Measurements from ENCODE around the gene CDKN2B-AS1.
A peak's percentile ranks its signal among the peaks of the same experiment; 100 is the strongest.

The CDKN2B-AS1 gene

GRCh38 chr9:22008384-22008716, 13.8 kb downstream of the CDKN2B-AS1 start:
- peak; percentile 53 for DNase-seq

- peak; percentile 75 for DNase-seq
These were observed 14.3 kb downstream of the CDKN2B-AS1 start, which contains the start of gene CDKN2B for GRCh38 chr9:22008717-22009505. Gene CDKN2B (minus strand): TSS chr9:22009305. CDS start chr9:22008953, 352 bp downstream.

DNA sequence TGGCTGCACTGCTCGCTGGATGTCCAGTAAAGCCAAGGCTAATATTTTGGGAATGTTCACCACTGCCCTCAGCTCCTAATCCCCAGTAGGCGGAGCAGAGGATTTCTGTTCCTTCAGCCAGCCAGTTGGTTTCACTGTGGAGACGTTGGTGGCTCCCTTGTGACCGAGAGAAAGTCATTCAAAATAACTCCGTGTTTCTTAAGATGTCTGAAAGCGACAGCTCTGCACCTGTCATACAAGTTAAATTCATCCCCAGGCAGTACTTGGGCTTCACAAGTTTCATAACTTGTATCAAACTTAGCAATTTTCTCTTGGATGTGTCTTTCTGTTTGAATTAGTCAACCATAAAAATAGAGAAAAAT, 14.9 kb downstream of the CDKN2B-AS1 start:
- DNase-seq = no peak

GRCh38 chr9:22010866-22011625, 16.5 kb downstream of the CDKN2B-AS1 start:
- no peak for DNase-seq

DNA sequence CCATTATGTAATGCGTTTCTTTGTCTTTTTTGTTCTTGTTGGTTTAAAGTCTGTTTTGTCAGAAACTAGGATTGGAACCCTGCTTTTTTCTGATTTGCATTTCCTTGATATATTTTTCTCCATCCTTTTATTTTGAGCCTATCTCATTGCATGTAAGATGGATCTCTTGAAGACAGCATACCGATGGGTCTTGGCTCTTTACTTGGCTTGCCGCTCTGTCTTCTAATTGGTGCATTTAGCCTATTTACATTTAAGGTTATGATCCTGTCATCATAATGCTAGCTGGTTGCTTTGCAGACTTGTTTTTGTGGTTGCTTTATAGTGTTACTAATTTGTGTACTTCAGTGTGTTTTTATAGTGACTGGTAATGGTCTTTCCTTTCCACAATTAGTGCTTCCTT, 27.8 kb downstream of the CDKN2B-AS1 start:
- DNase-seq = no peak

GRCh38 chr9:22026696-22027095, 32.1 kb downstream of the CDKN2B-AS1 start:
- no peak for DNase-seq

- DNase-seq = no peak
These were observed 33.8 kb downstream of the CDKN2B-AS1 start for GRCh38 chr9:22028394-22028793.

DNA sequence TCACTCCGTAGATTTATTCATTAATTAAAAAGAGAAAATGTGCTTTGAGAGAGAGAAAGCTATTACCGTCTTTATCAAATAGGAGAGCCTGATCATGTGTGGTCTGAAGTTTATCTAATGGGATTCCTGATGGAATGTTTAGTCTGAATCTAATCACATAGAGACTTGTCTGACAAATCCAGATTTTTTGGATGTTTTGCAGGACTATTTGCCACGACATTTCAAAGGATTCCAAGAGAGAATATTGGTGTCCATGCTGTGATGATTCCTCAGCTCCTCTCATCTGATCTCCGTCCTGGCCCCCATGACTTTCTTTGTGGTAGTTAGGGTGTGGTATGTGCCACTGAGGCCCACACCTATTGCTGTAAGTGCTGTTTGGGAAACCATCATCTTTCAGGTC, 34.6 kb downstream of the CDKN2B-AS1 start:
- no peak for DNase-seq

DNA sequence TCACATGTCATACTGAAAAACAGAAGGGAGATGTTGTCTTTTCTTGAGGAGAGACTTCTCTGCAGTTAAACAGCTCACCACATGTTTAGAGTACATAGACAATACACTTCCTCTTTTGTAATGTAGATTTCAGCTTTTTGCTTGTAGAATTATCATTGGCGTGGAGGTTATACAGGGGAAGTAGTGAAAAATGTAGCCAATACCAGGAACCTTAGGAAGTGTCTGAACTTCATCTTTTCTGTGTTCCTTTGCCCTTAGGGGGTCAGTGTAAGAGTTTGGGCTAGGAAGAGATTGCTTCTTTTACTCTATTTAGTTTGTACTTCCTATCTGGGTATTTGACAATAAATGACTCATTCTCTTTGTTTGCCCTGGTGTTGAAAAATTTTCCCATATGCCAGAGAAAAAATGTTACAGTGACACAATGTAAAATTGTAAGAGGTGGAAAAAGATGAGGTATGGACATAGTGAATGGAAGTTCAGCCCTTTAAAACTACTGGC, 35.6 kb downstream of the CDKN2B-AS1 start:
- no peak for DNase-seq

DNA sequence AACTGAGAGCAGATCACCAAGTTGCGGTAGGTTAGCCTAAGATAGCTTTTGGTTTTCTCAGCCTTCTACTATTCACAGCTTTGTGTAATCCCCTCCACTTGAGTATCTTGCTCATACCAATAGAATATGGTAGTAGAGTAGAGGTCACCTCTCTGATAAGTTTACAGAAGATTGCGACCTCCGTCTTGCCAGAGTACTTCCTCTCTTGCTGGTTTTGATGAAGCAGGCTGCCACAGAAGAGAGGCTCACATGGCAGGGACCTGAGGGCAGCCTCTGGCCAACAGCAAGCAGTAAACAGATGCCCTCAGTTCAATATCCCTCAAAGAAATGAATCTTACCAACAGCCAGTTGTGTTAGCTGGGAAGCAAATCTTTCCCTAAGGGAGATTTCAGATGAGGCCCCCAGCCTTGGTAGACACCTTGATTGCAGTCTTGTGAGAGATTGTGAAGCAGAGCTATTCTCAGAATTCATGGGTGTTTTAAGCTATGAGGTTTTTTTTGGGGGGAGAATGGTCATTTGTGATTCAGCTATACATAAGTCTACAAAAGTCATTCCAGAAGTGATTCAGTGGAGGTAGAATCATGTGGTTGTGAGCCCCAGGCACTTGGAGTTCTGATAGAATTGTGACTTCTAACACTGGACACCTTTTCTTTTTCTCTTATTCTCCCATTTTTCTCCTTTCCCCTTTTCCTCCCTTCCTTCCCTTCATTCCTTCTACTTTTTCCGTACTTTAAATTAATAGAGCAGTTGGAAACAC, 37.2 kb downstream of the CDKN2B-AS1 start:
- no peak for DNase-seq

- DNase-seq = peak; percentile 8
These were observed 38.5 kb downstream of the CDKN2B-AS1 start for GRCh38 chr9:22033012-22033630.

DNA sequence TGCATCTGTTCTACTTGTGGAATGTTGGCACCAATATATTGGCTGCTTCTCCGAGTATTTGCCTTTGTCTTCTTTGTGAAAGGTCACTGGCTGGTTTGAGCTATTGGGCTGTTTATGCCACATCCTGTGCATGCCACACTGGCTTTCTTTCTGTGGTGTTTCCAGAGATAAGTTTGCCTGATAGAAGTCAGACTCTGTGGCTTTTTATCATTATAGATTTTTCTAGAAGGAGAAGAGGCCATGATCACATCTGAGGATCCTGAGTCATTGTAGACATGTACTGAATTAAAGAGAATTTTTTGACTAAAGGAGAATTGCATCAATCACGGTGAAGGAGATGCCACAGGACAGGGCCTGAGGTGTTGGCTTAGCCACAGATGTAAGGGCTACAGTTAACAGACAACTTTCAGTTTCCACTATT, 41.0 kb downstream of the CDKN2B-AS1 start:
- DNase-seq = no peak

- DNase-seq = peak; percentile 1
These were observed 42.5 kb downstream of the CDKN2B-AS1 start for GRCh38 chr9:22036866-22037626.

DNA sequence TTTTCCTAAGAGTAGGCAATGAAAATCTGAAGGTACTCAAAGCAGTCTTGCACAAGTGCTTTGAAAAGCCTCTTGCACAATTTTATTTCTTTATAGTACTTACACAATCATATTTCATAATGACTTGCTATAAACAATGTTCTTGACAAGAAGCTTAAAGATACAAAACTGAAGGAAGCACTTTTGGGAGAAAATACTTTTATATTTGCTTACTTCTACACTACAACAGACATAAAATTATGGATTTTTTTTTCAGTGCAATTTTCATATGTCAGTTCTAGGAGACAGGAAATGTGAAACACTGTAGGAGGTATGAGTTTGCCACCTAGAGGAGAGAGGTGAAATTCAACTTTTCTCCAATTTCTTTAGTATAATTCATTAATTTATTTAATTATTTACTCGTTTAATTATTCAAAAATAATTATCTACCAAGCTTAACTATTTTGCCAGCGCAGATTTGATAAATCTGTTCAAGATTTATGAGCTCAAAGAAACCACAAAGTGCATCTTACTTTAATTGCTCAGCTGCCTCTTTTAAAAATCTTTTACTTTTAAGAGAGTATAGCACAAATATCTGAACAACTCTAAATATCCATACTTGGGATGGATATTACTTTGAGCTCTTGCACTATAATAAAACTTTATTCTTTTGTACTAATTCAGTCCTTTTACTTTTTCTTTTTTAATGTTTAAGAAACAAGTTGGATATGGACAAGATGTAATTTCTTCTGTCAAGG, 43.5 kb downstream of the CDKN2B-AS1 start:
- DNase-seq = peak; percentile 14

DNA sequence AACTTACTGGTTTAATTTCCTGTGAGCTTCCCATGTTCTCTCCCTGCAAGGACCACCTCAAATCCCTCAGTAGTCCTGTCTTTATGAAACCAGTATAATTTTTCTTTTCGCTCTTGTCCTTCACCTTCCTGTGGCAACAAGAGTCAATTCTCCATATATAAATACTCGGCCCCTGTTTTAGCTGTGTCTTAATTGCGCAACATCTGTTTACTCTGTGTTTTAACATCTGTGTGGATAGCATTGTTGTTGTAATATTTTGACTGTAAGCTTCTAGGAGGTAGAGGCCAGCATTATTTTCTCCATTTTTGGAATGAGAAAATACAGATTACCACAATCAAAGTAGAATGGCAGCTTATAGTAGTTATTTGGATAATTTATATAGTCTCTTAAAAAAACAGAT, 44.7 kb downstream of the CDKN2B-AS1 start:
- no peak for DNase-seq

DNA sequence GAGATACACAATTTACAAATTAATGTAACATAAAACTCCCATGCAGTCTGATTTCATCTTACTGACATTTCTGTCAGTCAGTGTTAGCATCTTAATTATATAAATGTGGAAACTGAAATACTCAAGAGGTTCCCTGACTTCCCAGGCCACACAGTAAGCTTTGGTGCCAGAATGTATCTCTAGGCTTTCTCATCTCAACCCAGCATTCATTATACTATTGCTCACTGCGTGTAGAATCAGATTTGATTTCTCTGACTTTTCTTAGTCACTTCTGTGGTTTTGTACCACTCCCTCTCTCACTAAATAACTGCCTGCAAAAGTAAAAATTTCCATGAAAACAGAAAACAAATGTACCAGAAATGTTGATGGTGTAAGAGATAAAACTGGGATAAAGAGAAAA, 46.2 kb downstream of the CDKN2B-AS1 start:
- no peak for DNase-seq

DNA sequence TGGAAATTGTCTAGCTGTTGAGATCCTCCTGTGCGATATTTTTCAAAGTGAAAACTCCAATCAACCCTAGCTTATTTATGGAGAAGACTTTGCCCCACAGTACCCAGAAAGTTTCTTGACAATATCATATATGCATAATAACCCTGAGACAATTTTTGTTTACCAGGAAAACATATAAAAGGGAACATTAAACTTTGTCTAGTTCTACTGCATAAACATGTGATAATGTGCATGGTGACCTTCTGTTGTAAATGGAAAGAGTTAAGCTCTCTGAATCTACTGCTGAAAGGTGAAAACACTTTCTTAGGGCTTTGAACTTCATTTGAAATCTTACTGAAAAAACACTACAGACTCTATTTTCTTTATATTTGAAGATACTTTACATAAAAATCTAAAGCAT, 46.8 kb downstream of the CDKN2B-AS1 start:
- no peak for DNase-seq

DNA sequence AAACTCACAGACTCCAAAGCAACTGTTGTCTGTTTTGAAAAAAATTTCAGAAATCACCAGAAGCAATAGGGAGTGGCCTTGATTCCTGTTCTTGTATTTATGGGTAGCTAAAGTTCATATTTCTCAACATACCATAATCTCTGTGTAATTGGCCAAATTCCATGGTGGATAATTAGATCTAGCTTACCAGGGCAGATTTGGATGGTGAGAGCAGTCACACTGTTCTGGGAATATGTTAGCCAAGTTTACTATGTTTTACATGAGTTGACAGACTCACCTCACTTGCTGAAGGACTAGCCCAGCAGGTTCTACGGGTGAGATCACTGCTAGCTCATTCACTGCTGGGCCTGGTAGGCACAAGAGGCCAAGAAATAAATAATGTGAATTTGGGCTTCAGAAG, 47.2 kb downstream of the CDKN2B-AS1 start:
- DNase-seq = no peak

DNA sequence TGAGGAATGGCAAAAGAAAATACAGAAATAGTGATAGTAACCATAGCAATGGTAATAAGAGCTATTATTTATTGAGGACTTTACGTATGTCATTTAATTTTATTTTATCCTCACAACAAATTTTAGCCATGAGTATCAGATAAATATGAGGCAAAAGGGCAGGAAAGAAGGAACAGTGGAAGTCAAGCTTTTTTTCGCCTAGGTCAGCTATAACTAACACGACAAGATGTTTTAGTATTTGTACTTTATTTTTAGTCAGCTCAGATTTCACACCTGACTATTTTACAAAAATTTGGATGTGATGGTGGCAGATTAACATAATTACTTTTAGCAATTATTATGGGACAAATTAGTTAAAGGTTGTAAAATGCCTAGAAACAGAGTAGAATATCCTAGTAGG, 49.3 kb downstream of the CDKN2B-AS1 start:
- no peak for DNase-seq

DNA sequence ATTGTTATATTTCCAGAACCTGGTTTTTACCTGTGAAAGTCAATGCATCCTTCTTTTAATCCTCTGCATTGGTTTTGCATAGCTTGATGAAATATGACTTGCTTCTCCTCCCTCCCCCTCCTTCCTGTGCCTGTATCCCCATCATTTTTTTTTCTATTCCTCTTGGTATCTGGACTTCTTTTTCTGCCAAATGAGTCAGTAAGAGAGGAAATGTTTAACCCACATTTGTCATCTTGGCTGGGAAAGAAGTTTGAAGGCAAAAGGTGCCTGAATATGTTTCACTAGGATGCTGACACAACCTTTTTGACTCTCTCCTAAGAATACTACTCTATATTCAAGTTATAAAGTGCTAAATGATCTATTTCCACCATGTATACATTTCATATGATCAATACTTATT, 50.0 kb downstream of the CDKN2B-AS1 start:
- DNase-seq = no peak

- DNase-seq = no peak
These were observed 50.8 kb downstream of the CDKN2B-AS1 start for GRCh38 chr9:22045423-22045822.
